SK-N-SH treated with all-trans-retinoic acid at 6 μM for 48 hours (cell line): ENCODE results near the gene HOXD11.

ENCODE experiments used
- ATAC-seq: fragments of 200-7000 bp; cut with Tn5 transposase; 3 replicates; pipeline ENCODE4 v1.9.1; 2020; ENCODE audit warnings: mild to moderate bottlenecking, moderate library complexity
- BACH2 ChIP-seq: fragments of 250-450 bp; sonication (Bioruptor Pico); IDR thresholded peaks from 2 replicates; pipeline ENCODE4 v1.9.0; 2021; ENCODE audit warnings: mild to moderate bottlenecking, borderline replicate concordance
- CSRNP3 ChIP-seq: fragments of 250-450 bp; sonication (Bioruptor Pico); IDR thresholded peaks from 2 replicates; pipeline ENCODE4 v1.5.1; 2021; ENCODE audit warnings: mild to moderate bottlenecking, moderate library complexity
- ESRRG ChIP-seq: fragments of 250-450 bp; sonication (Bioruptor Pico); IDR thresholded peaks from 2 replicates; pipeline ENCODE4 v1.6.1; 2021; ENCODE audit warnings: mild to moderate bottlenecking
- ISL1 ChIP-seq: fragments of 250-450 bp; sonication (Bioruptor Pico); IDR thresholded peaks from 2 replicates; pipeline ENCODE4 v2.1.2; 2022; ENCODE audit warnings: mild to moderate bottlenecking, moderate library complexity
- OSR1 ChIP-seq: fragments of 250-450 bp; sonication (Bioruptor Pico); IDR thresholded peaks from 2 replicates; pipeline ENCODE4 v1.8.0; 2022; ENCODE audit warnings: moderate library complexity, mild to moderate bottlenecking, inconsistent platforms
- POU6F1 ChIP-seq: fragments of 250-450 bp; sonication (Bioruptor Pico); IDR thresholded peaks from 2 replicates; pipeline ENCODE4 v1.8.0; 2021; ENCODE audit warnings: low read depth, mild to moderate bottlenecking, moderate library complexity, borderline replicate concordance
- RARB ChIP-seq: fragments of 250-450 bp; sonication (Bioruptor Pico); IDR thresholded peaks from 2 replicates; pipeline ENCODE4 v1.8.0; 2021; ENCODE audit warnings: mild to moderate bottlenecking, moderate library complexity
- SNAI2 ChIP-seq: fragments of 250-450 bp; sonication (Bioruptor Pico); IDR thresholded peaks from 2 replicates; pipeline ENCODE4 v1.5.0; 2020; ENCODE audit warnings: mild to moderate bottlenecking, moderate library complexity
- TCF4 ChIP-seq: fragments of 250-450 bp; sonication (Bioruptor Pico); IDR thresholded peaks from 2 replicates; pipeline ENCODE4 v1.8.0; 2021; ENCODE audit warnings: mild to moderate bottlenecking, moderate library complexity, borderline replicate concordance
- TOX ChIP-seq: fragments of 250-450 bp; sonication (Bioruptor Pico); IDR thresholded peaks from 2 replicates; pipeline ENCODE4 v1.8.0; 2021; ENCODE audit warnings: mild to moderate bottlenecking, moderate library complexity, borderline replicate concordance
- ZFP30 ChIP-seq: fragments of 450-650 bp; formaldehyde crosslinking; IDR thresholded peaks from 2 replicates; pipeline ENCODE4 v1.5.0; 2022; ENCODE audit warnings: mild to moderate bottlenecking, moderate library complexity
- ZNF565 ChIP-seq: fragments of 450-650 bp; formaldehyde crosslinking; conservative IDR thresholded peaks from 2 replicates; pipeline ENCODE4 v1.5.0; 2020; ENCODE audit warnings: low read depth, mild to moderate bottlenecking, moderate library complexity
- ZNF70 ChIP-seq: fragments of 450-650 bp; formaldehyde crosslinking; IDR thresholded peaks from 2 replicates; pipeline ENCODE4 v1.5.0; 2020; ENCODE audit warnings: mild to moderate bottlenecking, moderate library complexity
- ZNF8 ChIP-seq: fragments of 450-650 bp; formaldehyde crosslinking; IDR thresholded peaks from 2 replicates; pipeline ENCODE4 v1.5.0; 2020; ENCODE audit warnings: mild to moderate bottlenecking, moderate library complexity
- TF ChIP-seq, protein P1 (sequence below): fragments of 250-450 bp; sonication (Bioruptor Pico); IDR thresholded peaks from 2 replicates; pipeline ENCODE4 v1.8.0; 2020; ENCODE audit warnings: mild to moderate bottlenecking, moderate library complexity, borderline replicate concordance
- TF ChIP-seq, protein P2 (sequence below): fragments of 250-450 bp; sonication (Bioruptor Pico); IDR thresholded peaks from 2 replicates; pipeline ENCODE4 v1.5.0; 2020; ENCODE audit warnings: mild to moderate bottlenecking, moderate library complexity
- TF ChIP-seq, protein P3 (sequence below): fragments of 250-450 bp; sonication (Bioruptor Pico); IDR thresholded peaks from 2 replicates; pipeline ENCODE4 v1.5.1; 2020; ENCODE audit warnings: low read depth, mild to moderate bottlenecking, moderate library complexity

HOXD11 gene

GRCh38 chr2:176146645-176147044 is 39.6 kb downstream of the HOXD11 start (continued):
- no peak for TF ChIP-seq POU6F1 (CRISPR knock-in tag)
- TF ChIP-seq SNAI2: no peak
- TF ChIP-seq TCF4 (CRISPR knock-in tag): no peak
- TF ChIP-seq BACH2: no peak
- TF ChIP-seq CSRNP3: no peak
- TF ChIP-seq ZFP30: no peak
- no peak for TF ChIP-seq ZNF565 (CRISPR knock-in tag)

DNA sequence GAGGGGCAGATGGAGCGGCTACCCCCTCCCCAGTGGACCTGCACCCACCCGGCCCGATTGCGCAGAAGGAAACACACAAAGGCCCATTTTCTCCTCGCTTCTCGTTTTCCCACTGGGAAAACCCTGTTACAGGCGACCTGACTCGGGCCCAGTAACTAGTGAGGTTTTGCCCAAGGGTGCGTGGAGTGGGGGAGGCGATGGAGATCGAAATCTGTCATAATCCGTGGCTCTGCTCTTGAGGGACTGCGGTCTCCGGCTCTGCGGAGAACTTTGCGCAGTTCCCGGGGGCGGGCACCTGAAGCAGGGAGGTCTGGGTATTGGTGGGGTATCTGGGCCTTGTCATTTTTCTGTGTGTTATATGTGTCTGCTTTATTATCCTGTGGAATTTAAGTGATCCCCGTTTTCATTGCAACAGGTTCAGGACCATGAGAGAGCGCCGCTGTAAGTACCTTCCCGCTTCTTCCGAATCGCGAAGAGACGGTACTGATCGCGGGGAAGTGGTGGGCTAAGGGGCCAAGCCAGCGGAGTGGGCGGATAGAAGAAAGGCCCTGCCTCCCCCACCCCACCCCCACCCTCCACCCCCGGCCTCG is 40.2 kb downstream of the HOXD11 start:
- ATAC-seq: no peak
- TF ChIP-seq, protein P1, sequence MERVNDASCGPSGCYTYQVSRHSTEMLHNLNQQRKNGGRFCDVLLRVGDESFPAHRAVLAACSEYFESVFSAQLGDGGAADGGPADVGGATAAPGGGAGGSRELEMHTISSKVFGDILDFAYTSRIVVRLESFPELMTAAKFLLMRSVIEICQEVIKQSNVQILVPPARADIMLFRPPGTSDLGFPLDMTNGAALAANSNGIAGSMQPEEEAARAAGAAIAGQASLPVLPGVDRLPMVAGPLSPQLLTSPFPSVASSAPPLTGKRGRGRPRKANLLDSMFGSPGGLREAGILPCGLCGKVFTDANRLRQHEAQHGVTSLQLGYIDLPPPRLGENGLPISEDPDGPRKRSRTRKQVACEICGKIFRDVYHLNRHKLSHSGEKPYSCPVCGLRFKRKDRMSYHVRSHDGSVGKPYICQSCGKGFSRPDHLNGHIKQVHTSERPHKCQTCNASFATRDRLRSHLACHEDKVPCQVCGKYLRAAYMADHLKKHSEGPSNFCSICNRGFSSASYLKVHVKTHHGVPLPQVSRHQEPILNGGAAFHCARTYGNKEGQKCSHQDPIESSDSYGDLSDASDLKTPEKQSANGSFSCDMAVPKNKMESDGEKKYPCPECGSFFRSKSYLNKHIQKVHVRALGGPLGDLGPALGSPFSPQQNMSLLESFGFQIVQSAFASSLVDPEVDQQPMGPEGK (CRISPR knock-in tag): no peak
- TF ChIP-seq TOX (CRISPR knock-in tag) (no peak), ZNF70 (no peak), ZNF8 (CRISPR knock-in tag) (no peak), ISL1 (no peak), RARB (CRISPR knock-in tag) (no peak), ESRRG (CRISPR knock-in tag) (no peak), CSRNP3 (no peak), POU6F1 (CRISPR knock-in tag) (no peak), ZNF565 (CRISPR knock-in tag) (no peak), ZFP30 (no peak), TCF4 (CRISPR knock-in tag) (no peak), SNAI2 (no peak), OSR1 (CRISPR knock-in tag) (no peak)
- TF ChIP-seq, protein P2, sequence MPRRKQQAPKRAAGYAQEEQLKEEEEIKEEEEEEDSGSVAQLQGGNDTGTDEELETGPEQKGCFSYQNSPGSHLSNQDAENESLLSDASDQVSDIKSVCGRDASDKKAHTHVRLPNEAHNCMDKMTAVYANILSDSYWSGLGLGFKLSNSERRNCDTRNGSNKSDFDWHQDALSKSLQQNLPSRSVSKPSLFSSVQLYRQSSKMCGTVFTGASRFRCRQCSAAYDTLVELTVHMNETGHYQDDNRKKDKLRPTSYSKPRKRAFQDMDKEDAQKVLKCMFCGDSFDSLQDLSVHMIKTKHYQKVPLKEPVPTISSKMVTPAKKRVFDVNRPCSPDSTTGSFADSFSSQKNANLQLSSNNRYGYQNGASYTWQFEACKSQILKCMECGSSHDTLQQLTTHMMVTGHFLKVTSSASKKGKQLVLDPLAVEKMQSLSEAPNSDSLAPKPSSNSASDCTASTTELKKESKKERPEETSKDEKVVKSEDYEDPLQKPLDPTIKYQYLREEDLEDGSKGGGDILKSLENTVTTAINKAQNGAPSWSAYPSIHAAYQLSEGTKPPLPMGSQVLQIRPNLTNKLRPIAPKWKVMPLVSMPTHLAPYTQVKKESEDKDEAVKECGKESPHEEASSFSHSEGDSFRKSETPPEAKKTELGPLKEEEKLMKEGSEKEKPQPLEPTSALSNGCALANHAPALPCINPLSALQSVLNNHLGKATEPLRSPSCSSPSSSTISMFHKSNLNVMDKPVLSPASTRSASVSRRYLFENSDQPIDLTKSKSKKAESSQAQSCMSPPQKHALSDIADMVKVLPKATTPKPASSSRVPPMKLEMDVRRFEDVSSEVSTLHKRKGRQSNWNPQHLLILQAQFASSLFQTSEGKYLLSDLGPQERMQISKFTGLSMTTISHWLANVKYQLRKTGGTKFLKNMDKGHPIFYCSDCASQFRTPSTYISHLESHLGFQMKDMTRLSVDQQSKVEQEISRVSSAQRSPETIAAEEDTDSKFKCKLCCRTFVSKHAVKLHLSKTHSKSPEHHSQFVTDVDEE (CRISPR knock-in tag): no peak
- TF ChIP-seq, protein P3, sequence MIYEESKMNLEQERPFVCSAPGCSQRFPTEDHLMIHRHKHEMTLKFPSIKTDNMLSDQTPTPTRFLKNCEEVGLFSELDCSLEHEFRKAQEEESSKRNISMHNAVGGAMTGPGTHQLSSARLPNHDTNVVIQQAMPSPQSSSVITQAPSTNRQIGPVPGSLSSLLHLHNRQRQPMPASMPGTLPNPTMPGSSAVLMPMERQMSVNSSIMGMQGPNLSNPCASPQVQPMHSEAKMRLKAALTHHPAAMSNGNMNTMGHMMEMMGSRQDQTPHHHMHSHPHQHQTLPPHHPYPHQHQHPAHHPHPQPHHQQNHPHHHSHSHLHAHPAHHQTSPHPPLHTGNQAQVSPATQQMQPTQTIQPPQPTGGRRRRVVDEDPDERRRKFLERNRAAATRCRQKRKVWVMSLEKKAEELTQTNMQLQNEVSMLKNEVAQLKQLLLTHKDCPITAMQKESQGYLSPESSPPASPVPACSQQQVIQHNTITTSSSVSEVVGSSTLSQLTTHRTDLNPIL (CRISPR knock-in tag): no peak
